ENCODE data around the gene SPOCD1. TPM values are rescaled to one million over a fixed set of nuclear protein-coding genes. Genes with fewer than 3 reads are reported as not detected.

The SPOCD1 gene
- total RNA-seq, 2 donors from 2014 or later = 0.45 to 0.59 TPM

DNA sequence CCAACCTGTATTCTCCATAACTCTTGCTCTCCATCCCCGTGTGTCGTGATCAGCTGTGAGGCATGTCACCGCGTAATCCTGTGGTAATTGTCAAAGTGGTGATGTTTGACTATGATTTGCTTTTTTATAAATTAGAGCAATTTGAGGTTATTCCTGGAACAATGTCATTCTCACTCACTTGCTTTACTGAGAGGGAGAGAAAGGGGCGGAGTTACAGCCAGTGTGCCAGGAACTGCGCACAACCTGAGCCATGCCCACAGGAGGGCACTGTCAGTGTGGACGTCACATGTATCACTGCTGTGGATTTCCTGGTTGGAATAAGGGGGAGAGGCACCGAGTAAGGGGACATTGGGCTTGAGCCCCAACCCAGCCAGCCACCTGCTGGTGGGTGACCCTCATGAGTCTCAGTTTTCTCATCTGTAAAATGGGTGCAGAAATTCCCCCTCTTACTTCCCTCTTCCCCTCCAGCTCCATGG, 58.6 kb downstream of the SPOCD1 start:
- Histone ChIP-seq H3K9me3 (no peaks in the 10 kb centered on the region), H3K4me1 (peaks cover 2% of the 10 kb centered on the region), H3K27me3 (peaks cover 18% of the 10 kb centered on the region), H3K4me3 (no peak overlapping the region), H3K27ac (no peak overlapping the region), H3K9ac (ENCODE audit: low read depth in 2 of 2, low read length in 2 of 2) (no peak overlapping the region), H3K36me3 (no peaks in the 10 kb centered on the region)
- no peak for DNase-seq
- intact Hi-C loops (cut with DNase I) = no loop called here
- TF ChIP-seq, protein P1, sequence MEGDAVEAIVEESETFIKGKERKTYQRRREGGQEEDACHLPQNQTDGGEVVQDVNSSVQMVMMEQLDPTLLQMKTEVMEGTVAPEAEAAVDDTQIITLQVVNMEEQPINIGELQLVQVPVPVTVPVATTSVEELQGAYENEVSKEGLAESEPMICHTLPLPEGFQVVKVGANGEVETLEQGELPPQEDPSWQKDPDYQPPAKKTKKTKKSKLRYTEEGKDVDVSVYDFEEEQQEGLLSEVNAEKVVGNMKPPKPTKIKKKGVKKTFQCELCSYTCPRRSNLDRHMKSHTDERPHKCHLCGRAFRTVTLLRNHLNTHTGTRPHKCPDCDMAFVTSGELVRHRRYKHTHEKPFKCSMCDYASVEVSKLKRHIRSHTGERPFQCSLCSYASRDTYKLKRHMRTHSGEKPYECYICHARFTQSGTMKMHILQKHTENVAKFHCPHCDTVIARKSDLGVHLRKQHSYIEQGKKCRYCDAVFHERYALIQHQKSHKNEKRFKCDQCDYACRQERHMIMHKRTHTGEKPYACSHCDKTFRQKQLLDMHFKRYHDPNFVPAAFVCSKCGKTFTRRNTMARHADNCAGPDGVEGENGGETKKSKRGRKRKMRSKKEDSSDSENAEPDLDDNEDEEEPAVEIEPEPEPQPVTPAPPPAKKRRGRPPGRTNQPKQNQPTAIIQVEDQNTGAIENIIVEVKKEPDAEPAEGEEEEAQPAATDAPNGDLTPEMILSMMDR (IDR thresholded peaks at IDR 0.05) = no peak

DNA sequence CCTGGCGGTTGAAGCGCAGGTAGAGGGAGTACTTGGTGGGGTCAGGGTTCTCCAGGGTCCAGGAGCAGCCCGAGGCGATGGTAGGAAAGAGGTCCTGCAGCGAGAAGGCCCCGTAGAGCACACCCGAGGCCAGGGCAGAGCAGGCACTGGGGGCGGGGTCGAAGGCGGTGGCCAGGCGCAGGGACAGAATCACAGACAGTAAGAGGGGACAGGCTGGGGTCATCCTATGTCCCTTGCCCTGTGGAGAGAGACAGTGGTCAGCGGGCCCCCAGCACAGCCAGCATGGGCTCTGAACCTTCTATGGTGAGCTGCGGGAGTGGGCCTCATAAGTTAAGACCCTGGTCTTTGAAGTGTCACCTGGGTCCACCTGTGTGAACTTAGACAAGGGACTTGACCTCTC, 59.2 kb downstream of the SPOCD1 start:
- H3K9me3 ChIP-seq = no peaks in the 10 kb centered on the region
- H3K4me1 ChIP-seq = peaks cover 2% of the 10 kb centered on the region
- H3K27ac ChIP-seq = no peak overlapping the region
- intact Hi-C loops (cut with DNase I) = no loop called here
- no peak for DNase-seq
- H3K36me3 ChIP-seq = no peaks in the 10 kb centered on the region
- peaks cover 12% of the 10 kb centered on the region for H3K27me3 ChIP-seq
- TF ChIP-seq, protein P1 (IDR thresholded peaks at IDR 0.05) = no peak
- no peak overlapping the region for H3K4me3 ChIP-seq
- H3K9ac ChIP-seq (ENCODE audit: low read depth in 2 of 2, low read length in 2 of 2) = no peak overlapping the region

DNA sequence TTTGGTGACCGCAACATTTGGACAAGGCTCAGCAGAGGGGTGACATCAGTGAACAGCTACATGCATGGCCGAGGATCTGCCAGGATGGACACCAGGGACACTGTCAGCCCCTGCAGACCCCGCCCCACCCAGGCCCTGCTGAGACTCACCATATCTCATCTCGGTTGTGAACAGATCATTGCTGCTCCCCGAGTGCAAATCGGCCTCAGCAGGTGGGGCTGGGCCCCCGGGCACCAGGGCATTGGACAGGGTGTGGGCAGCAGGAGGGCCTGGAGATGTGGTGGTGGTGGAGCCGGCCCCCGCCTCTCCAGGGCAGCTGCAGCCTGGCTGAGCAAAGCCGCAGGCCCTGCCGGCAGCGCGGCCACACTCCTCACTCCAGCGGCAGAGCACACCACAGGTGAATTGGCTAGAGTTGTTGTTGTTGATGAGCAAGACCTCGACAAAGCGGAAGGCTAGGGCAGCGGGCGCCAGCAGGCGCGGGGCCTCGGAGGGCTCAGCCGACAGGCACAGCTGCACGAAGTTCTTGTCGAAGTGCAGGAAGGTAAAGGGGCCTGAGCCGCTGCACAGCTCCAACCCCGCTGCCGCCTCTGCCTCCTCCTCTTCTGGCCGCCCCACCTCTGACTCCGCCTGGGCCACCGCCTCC, 59.9 kb downstream of the SPOCD1 start:
- TF ChIP-seq, protein P1 (IDR thresholded peaks at IDR 0.05) = no peak
- H3K4me3 ChIP-seq = no peak overlapping the region
- H3K4me1 ChIP-seq = peaks cover 2% of the 10 kb centered on the region
- H3K27ac ChIP-seq = no peak overlapping the region
- no peak overlapping the region for H3K9ac ChIP-seq (ENCODE audit: low read depth in 2 of 2, low read length in 2 of 2)
- no peak for DNase-seq
- intact Hi-C loops (cut with DNase I) = no loop called here
- H3K36me3 ChIP-seq = no peaks in the 10 kb centered on the region
- no peaks in the 10 kb centered on the region for H3K9me3 ChIP-seq
- H3K27me3 ChIP-seq = peaks cover 7% of the 10 kb centered on the region

DNA sequence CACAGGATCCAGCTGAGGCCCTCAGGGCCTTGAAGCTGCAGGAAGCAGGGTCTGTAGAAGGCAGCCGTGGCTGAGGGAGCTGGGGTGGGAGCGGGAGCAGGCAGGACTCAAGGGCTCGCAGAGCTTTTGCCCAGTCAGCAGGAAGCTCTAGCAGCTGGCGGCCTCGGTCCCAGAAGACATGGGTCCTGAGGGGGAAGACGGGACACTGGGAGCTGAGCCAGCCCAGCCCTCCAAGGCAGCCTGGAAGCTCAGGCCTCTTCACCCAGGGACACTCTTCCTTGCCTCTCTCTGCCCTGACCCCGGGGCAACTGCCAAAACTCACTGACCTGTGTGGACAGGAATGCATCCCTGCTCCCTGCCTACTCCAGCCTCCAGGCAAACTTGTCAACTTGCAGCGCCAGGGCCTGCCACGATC, 60.6 kb downstream of the SPOCD1 start:
- H3K4me3 ChIP-seq = no peak overlapping the region
- DNase-seq = no peak
- H3K9me3 ChIP-seq = no peaks in the 10 kb centered on the region
- H3K9ac ChIP-seq (ENCODE audit: low read depth in 2 of 2, low read length in 2 of 2) = no peak overlapping the region
- intact Hi-C loops (cut with DNase I) = no loop called here
- no peaks in the 10 kb centered on the region for H3K4me1 ChIP-seq
- peaks cover under 1% of the 10 kb centered on the region for H3K27me3 ChIP-seq
- no peaks in the 10 kb centered on the region for H3K36me3 ChIP-seq
- no peak overlapping the region for H3K27ac ChIP-seq
- TF ChIP-seq, protein P1 (IDR thresholded peaks at IDR 0.05) = no peak

DNA sequence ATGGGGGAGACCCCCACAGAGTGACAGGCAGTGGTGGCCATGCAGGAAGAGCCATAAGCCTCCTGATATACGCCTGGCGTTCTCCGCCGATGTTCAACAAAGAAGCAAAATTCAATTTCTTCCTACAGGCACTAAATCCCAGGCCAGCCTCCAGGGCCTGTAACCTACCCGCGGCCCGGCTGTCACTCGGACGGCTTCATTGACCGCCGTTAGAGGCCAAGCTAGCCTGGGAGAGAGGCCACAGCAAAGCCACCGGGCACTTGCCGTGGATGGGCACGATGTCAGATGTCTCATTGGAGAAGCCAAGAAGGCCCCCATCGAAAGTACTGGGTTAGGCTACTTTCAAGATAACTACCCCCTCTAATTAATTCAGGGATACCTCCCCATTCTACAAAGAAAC, 61.4 kb downstream of the SPOCD1 start:
- Histone ChIP-seq H3K9ac (ENCODE audit: low read depth in 2 of 2, low read length in 2 of 2) (no peak overlapping the region), H3K27ac (no peak overlapping the region), H3K4me1 (no peaks in the 10 kb centered on the region), H3K4me3 (no peak overlapping the region), H3K36me3 (no peaks in the 10 kb centered on the region), H3K27me3 (no peaks in the 10 kb centered on the region), H3K9me3 (no peaks in the 10 kb centered on the region)
- TF ChIP-seq, protein P1 (IDR thresholded peaks at IDR 0.05) = no peak
- DNase-seq = no peak
- intact Hi-C loops (cut with DNase I) = no loop called here

Measured in colonic mucosa (tissue), 4 donors.